NCI-H774 (cell line): Measurements from ENCODE around the gene COTL1.

Experiments
- DNase-seq: peaks from one replicate; lab custom pipeline; 2025; lab: John Stamatoyannopoulos, UW

The COTL1 gene

DNA sequence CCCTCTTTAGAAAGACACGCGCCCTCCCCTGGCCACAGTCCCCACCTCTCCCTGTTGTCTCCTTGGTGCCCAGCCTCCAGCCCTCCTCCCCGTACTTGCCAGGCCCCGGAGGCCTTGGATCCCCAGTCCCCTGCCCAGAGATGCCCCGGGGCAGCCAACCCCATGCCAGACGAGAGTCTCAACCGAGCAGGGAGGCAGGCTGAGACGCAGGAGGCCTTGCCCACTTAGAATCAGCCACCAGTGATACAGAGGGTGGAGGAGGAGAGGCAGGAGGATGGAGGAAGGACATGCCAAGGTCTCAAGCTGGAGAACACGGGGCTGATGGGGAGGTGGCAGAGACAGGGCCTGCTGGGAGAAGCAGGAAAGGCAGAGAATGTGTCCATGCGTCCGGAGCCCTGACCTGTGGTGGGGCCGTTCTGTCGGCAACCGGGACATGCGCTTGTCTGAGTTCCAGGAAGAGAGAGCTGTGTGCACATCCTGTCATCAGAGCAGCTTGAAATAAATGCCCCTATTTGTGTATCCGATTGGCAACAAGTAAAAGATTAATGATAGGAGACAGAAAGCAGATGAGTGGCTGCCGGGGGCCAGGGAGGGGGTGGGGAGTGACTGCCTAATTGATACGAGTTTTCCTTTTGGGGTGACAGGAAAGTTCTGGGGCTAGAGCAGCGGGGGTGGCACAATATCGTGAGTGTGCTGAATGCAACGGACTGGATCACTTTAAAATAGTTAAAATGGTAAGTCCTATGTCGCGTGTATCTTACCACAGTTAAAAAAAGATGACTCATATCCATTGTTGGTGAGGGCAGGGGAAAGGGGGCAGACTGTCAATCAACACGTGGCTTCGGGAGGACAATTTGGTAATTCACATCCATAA is 68.7 kb downstream of the COTL1 start:
- no peak for DNase-seq

DNA sequence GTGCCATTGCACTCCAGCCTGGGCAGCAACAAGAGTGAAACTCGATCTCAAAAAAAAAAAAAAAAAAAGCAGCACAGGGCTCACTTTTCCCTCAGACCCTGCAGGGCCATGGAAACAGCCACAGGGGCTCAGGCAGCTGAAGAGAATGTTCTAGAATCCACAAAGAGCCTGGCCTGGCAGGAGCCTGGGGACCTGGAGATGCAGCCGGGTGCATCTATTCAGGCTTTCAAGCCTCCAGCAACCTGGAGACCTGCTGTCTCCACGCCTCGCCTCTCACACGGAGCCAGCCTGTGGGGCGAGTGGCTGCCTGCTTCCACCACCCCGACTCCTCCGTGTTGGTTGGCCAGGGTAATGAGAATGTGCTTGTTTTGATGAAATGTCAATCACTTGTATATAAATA is 69.4 kb downstream of the COTL1 start:
- DNase-seq, result no peak

DNA sequence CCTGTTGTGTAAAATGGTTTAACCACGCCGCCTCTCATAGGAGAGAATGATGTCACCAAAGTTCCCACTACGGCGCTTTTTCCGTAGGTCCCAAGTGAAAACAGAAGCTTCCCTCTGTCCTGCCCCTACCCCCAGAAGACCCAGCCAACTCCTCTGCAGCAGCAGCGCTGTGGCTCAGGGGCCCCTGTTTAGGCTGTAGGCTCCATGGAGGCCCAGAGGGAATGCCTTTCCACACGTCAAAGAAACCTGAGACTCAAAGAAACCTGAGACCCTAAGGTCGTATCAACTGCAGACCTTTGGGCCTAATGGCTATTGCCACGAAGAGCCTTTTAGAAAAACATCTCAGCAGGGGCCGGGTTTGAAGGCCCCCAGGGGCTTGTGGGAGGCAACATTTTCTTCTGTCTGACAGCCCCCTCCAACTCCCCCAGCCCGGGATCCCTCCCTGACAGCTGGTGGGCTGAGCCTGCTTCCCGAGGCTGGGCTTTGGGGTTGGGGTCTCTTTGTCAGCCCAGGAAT is 70.3 kb downstream of the COTL1 start:
- no peak for DNase-seq

DNA sequence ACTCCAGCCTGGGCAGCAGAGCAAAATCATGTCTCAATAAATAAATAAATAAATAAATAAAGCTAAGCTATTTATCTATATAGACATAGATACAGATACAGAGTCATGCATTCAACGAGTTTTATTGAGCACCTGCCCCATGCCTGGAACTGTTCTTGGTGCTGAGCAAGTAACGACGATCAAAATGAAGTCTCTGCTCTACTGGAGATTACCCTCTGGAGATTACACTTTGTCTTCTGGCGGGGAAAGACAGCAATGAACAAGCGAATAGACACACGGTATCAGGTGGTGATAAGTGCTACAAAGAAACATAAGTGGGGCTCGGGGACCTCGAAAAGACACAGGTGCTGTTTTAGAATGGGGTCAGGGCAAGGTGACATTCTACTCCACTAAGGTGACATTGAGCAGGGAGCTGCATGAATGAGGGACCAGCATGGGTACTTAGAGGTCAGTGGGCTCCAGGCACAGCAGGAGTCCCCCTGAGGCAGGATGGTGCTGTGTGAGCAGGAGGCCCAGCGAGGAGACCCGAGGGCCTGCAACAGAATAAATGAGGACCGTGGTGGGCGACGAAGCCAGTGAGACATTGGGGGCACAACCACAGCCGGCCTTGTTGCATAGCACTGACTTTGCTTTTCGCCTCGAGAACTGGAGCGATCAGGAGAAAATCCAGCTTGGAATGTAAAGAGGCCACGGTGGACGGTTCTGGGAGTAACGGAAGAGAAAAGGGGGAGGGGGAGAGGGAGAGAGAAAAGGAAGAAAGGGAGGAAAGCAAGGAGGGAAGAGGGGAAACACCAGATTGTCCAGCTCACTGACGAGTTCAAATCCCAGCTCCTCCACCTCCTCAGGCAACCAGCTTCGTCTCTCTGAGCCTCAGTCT is 71.0 kb downstream of the COTL1 start:
- DNase-seq, result no peak

DNA sequence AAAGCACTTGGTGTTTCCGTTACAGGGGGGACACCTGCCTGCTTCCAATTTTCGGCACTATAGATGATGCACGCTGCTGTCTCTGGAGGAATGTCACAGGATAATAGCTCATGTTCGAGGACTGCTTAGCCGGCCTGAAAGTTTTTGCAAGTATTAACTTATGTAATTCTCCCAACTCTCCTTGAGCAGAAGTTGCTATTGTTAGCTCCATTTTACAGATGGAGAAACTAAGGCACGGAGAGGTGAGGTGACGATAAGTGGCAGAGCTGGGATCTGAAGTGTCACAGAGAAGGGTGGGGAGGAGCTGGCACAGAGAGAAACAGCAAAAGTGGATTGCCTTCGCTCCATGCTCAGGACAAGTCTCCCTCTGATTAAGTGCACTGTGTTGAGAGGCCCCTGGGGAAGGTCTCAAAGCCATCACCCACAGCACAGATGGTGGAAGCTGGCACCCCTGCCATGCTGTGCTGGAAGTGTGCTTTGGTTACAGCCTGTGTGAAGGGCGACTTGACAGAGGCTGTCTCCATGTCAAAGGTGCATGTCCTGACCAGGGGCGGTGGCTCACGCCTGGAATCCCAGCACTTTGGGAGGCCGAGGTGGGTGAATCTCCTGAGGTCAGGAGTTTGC is 72.7 kb downstream of the COTL1 start:
- no peak for DNase-seq

DNA sequence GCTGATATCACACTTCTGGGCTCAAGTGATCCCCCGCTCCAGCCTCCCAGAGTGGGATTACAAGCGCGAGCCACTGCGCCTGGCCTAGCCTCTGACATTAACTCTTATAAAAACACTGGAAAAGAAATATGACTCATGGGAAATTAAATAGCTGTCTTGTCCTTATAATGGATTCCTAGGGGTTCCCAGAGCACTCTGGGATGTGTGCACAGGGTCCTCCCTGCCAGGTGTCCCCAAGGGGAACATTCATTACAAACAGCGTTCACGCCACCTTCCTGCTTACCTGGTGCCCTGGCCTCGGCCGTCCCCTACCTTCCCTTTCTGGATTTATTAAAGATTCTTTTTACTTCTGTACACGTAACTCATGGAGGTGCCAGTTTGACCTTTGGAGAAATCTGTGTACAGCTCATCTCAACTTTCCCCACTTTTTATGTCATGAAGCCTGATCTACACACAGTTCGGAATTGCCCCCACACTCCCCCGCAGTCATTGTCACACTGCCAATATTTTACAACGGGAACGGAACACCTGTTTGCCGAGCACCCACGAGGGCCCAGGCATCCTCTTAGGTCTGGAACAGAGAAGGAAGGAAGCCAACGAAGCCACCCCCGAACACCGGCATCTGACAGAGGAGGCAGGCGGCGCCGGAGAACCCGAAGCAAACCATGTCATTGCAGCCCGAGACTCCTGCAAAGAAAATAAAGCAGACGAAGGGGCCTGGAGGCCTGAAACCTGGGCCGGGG is 73.7 kb downstream of the COTL1 start:
- DNase-seq, result no peak

DNA sequence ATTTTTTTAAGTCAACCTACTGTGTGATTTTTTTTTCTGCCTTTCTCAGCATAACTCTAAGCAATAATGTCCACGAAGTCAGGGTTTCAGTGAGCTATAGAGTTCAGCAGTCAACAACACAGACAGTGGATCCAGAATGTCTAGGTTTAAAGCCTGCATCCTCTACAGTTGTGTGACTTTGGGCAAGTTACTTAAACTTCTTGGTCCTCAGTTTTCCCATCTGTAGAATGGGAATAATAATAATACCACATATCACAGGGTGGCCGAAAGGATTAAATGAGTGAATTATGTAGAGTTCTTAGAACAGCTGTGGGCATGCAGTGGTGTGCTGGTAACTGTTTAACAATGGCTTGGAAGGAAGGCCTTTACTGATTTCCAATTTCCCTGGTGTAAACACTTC is 74.6 kb downstream of the COTL1 start:
- DNase-seq, result no peak

DNA sequence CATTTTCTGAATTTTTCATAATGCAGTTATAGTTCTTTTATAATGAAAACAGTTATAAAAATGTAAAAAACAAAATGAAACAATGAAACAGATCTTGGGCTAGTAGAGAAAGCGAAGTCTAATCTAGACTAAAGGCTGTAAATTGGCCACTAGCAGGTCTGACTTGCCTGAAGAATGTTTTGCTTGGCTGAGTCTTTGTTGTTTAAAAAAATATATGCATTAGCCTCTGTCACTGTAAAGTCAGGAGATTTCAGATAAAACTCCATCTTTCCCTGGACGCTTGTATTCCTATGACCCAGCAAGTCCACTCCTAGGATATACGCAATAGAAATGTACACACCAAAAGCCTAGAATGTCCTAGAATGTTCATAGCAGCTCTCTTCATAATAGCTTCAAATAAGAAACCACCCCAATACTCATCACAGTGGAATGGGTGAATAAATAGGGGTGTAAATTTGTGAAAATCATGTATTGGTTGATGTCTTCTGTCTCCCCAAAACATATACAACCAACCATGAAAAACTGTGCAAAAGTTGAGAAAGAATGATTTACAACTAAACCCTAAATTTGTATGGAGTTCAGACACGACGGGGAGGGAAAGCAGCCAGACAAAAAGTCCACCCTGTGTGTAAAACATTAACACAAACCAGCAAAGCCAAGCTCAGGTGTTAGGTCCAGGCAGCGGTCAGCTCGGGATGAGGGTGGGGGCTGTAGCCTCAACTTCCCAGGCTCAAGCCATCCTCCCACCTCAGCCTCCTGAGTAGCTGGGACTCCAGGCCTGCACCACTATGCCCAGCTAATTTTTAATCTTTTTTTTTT is 75.7 kb downstream of the COTL1 start:
- DNase-seq, result no peak

DNA sequence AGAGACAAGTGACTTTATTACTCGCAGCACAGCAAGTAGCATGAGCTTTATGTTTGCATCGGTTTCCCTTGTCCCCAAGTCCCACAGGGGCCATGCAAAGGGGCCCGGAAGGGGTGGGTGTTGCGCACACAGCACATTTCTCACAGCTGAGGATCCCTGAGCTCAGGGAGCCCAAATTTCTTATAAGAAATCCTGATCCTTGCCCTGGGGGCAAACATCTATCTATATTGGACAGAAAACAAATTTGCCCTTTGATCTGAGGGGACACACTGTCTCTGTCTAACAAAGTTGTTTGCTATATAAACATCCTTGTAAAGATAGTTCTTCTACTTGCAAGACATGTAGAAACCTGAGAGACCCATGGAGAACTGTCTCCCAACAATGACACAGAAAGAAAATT is 77.7 kb downstream of the COTL1 start:
- DNase-seq, result no peak

DNA sequence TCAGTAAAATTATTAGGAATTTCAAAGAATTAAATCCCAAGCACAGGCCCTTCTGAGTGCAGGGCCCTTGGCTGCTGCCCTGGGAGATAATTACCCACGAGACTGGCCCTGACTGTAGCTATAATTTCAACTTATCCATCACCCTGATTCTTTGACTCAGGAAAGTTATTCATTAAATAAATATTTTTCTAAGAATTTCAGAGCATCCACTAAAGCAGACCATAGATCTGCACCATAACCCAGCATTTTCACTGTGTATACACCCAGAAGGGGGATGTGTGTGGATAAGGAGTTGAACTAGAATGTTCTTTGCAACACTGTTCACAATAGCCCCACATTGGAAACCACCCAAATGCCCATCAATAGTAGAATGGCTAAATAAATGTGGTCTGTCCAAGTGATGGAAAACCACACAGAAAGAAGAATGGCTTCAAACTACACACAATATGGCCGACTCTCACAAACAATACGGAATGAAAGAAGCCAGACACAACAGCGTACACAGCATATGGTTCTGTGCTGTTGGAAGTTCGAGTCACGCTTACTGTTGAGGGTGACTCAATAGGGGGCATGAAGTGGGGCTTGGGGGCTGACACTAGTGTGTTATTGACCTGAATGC is 79.5 kb downstream of the COTL1 start:
- DNase-seq, result no peak

DNA sequence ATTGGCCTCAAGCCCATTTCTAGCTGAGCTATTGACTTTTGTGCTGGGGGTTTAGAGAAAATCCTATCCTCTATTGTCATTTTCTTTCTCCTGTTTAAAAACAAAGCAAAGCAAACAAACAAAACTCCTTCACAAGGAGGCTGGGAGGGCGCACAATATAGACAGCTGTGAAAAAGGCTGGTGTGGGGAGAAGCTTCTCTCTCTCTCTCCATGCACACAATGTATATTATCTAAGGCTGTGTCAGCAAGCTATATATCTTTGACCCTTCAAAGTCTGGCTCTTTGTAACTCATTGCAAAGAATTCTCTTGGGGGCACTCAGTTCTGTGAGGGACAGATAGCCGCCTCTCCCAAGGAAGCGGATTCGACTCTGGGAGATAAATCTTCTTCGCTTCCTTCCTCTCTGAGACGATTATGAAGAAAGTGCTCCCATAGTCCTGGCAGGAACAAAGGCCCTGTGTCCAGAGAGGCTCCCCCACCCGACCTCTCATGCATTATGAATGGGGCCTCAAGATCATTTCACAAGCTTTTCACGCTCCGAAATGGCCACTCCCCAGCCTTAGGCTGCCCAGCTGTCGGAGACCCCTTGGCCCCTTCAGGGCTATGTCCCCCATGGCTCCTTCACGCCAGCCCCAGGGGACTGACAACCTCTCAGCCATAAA is 80.3 kb downstream of the COTL1 start:
- DNase-seq, result no peak

DNA sequence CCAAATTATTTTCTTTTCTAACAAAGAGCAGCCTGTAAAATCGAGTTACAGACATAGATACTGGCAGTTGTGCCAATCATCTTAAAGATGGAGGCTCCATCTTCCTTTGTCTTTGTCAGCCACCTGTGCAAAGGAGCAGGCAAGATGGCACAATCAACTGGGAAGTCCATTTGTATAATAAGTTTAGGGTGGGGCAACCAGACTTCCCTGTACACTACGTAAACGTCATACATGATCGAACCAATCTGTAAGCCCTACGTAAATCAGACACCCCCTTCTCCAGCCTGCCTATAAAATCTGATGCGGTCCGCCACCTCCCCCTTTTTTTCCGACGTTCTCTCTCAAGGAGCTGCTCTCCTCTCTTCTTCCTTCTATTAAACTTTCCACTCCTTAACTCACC is 82.0 kb downstream of the COTL1 start:
- DNase-seq, result no peak

DNA sequence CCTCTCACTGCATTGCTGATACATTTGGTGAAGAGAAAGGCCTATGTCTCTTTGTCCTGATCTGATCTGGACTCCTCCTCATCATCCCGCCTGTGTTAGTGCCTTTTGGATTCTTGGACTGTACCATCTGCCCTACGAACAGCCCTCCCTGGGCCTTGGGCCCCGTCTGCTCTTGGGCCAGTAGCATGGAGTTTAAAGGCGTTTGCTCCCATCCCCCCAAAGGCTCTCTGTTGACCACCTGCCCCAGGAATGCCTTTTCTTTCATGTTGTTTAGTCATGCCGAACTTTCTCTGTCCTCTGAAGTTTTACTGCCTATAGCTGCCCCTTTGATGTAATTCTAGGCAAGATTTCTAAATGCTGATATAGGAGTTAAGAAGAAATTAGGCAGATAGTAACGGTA is 82.5 kb downstream of the COTL1 start:
- no peak for DNase-seq

DNA sequence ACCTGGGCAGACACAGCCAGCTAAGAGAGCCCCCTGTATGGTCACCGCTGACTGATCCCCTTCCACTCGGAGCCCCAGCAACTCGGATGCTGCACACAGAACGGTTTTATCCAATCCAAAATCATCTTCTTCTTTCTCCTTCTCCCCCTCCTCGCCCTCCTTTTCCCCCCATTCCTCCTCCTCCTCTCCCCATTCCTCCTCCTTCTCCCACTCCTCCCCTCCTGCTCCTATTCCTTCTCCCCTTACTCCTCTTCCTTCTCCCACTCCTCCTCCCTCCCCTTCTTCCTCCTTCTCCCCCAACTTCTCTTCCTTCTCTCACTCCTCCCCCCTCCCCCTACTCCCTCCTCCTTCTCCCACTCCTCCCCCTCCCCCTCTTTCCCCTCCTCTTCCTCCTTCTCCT is 83.1 kb downstream of the COTL1 start:
- DNase-seq, result no peak

DNA sequence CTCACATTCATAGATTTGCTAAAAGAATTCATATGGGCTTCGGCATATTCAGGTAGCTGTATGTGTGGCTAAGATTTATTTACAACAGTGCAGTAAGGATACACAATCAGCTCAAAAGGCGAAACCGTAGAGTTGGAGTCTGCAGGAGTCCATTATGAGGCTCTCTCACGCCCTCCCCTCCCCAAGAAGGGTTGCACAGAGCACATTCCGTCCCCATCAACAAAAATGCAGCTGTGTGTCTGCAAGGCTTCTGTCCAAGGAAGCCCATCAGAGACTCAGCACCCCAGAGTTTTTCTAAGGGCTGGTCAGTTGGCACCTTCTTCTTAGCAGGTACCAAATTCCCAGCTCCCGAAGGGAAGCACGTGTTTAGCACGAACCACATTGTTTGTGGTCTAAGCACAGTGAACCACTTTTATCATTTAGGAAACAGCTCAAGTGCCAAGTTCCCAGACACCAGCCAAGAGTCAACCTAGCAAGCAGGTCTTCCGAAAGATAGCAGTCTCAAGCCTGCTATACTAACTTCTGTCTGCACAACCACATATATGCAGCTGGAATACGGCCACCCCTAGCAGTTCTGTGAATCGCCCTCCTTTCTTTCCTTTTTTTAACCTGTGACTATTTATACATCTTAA is 84.9 kb downstream of the COTL1 start:
- DNase-seq, result no peak

DNA sequence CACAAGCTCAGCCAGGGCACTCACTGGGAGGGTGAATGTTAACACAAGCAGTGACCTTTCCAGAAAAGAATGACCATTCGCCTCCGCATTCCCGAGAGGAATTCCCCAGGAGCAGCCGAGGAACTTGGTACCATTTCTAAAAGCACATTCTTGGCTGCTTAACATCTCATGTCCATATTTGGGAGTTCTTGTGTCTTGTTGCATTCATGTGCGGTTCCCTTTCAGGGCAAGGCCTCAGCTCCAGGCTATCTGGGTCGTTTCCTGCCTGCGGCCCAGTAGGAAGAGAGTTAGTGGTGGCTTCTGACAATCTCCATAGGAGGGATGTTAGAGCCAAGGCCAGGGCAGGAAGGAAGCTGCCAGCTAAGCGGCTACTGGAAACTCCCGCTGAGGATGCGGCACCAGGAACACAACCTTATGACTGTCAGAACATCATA is 85.6 kb downstream of the COTL1 start:
- DNase-seq, result no peak

DNA sequence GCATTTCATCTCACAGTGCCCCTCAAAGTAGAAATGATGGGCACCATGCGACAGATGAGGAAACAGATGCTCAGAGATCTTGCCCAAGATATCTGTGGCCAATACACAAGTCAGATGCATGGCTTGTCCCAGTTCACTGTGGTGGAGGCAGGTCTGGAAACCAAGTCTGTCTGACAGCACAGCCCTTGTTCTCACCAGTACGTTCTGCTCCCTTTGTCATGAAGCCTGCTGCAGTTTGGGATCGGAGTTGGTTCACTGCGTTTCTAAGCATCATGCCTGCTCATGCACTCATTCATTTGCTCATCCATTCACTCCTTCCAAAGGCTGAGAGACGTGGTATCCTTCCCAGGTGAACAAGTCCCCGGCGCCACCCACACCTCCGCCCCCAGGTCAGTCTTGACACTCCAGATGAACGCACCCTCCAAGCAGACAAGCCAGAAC is 86.2 kb downstream of the COTL1 start:
- DNase-seq, result no peak

DNA sequence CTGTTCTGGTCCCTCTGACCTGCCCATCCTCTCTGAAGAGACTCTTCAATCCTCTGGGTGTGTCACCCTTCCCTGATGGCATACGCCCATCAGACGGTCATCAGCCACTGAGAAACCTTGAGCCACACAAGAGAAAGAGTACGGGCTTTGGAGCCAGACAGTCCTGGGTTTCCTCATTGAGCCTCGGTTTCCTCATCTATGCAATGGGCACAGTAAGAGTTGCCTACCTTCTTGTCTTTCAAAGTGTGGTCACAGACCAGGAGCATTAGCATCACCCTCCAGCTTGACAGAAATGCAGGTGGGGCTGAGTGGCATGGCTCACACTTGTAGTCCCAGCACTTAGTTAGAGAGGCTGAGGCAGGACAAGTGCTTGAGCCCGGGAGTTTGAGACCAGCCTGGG is 87.3 kb downstream of the COTL1 start:
- DNase-seq, result no peak

DNA sequence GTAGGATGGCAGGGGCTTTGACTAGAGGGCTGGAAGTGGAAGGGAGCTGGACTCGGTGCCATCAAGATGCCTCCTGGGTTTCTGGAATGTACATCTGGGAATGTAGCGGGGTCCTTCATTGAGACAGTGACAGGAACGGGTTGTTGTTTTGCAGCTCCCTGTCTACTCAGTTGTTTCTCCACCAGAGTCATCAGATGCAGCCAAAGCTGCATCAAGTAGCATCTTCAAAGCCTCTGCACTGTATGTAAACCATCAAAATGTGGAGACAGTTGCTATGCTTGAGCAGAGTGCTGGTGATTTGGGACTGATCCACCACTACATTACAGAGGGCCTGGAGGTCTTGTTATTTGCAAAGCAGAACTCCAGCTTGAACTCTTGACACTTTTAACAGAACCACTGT is 88.3 kb downstream of the COTL1 start:
- no peak for DNase-seq
